D721Med (cell line): ENCODE measurements around the gene FOXO3.
"Not testable (repeated sequence)": the region's sequence is repeated elsewhere in the genome, so short reads cannot be mapped to it uniquely, and the experiment has no call there.

ENCODE experiments used
- DNase-seq: peaks from one replicate; pipeline ENCODE4 v3.0.0; 2011; ENCODE audit warnings: low spot score; ENCODE audit not compliant: insufficient read length
- FAIRE-seq: peaks from 2 replicates; lab custom pipeline; 2011; peaks lifted over from hg19 to GRCh38; lab: Jason Lieb, UNC
- CTCF ChIP-seq: IDR thresholded peaks from 2 replicates; pipeline ENCODE4 v1.5.1; 2012; ENCODE audit warnings: mild to moderate bottlenecking, control low read depth; ENCODE audit not compliant: insufficient read depth; ENCODE audit errors: missing control alignments

FOXO3 gene

DNA sequence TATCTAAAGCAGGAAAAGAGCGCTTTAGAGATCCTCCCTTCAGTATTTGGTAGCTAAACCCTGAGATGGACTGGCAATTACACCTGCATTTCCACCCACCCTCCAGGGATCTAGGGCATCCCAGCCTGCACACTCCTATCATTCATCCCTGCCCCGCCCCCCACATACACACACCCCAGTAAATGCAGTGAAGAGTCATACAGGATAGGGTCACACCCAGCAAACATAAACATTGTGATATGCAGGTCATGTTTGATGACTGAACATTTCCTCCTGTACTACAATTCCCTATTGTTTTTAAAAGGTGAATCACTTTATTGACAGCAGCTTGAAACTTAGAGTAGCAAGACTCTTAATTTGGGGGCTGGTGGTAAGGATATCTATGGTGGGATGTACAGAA lies 112.9 kb downstream of the FOXO3 start:
- no peak for DNase-seq
- no peak for FAIRE-seq
- TF ChIP-seq CTCF = no peak

DNA sequence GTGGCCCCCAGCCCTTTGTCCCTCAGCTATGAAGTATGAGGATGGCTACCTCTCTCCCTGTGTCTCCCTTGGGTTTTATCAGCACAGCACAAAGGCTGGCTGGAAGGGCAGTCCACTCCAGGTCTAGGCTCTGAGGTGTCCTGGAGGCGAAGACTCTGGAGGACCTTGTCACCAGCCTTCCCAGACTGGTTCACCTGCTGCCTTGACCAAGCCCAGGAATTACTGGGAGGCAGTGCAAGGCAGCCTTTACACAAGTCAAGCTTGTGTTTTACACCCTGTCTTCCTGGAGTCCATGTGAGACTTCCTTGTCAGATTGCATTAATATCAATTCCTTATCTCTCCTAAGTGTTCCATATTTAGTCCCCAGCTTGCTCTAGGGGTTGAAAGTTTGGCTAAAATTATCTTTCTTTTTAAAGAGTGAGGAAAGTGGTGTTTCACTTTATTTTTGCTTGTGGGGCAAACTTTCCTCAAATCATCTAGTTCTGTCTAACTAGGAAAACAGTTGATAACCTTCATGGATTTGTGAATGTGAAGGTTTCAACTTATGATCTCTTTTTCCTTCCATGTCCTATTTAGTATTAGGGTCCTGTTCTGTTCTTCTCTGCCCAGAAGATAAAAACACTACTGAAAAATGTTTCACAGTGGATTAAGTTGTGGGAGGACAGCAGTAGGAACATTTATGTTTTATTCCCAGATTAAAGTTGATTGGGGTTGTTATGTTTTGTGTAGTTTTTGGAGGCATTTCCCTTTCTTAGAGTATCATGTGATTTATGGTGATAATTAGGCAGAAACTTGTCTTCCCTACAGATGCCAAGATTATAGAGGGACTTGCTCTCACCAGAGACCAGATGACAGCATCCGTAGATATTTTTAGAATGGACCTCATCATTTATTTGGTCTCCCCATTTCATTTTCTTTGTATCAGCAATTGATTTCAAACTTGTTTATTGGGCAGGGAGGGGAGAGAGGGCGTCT lies 114.8 kb downstream of the FOXO3 start:
- FAIRE-seq (no peak), DNase-seq (no peak)
- no peak for TF ChIP-seq CTCF

- no peak for DNase-seq
- TF ChIP-seq CTCF = no peak
- no peak for FAIRE-seq
Observed at GRCh38 chr6:108676555-108676954, 115.8 kb downstream of the FOXO3 start.

DNA sequence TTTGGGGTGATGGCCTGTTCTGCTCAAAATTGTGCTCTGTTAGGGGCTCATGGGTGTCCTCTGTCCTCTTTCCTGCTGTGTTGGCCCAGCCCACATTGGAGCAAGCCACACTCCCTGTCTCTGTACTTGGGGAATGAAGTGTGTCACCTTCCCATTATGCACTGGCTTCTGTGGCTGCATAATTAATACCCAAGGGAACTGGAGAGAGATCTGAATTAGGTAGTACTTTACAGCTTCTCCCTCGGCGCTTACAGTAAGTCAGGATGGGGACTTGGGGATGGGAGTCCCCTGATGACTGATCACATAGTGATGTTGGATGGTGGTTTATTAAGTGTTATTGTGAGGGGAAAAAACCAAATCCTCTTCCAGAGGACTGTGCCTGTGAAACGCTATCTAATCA lies 116.6 kb downstream of the FOXO3 start:
- FAIRE-seq = no peak

GRCh38 chr6:108677894-108678293 lies 117.2 kb downstream of the FOXO3 start:
- DNase-seq (no peak), FAIRE-seq (no peak)
- TF ChIP-seq CTCF = no peak

More for the DNA sequence above, 116.6 kb downstream of the FOXO3 start:
- TF ChIP-seq CTCF = no peak
- DNase-seq = no peak

DNA sequence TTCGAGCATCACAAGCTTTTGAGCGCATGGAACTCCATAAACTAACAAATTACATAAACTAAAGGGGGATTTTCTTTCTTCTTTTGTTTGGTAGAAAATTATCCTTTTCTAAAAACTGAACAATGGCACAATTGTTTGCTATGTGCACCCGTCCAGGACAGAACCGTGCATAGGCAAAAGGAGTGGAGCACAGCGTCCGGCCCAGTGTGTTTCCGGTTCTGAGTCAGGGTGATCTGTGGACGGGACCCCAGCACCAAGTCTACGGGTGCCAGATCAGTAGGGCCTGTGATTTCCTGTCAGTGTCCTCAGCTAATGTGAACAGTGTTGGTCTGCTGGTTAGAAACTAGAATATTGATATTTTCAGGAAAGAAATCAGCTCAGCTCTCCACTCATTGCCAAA lies 119.6 kb downstream of the FOXO3 start:
- not testable (repeated sequence) for DNase-seq, FAIRE-seq

- FAIRE-seq, DNase-seq: not testable (repeated sequence)
Observed at GRCh38 chr6:108681721-108682120, 121.0 kb downstream of the FOXO3 start.

- DNase-seq, FAIRE-seq: not testable (repeated sequence)
Observed at GRCh38 chr6:108682383-108683119, 121.8 kb downstream of the FOXO3 start.

GRCh38 chr6:108683976-108684375 lies 123.3 kb downstream of the FOXO3 start:
- FAIRE-seq, DNase-seq: not testable (repeated sequence)
